ENCODE measurements around the gene ARHGAP18.
A peak's percentile ranks its signal among the peaks of the same experiment; 100 is the strongest.

ARHGAP18 gene

GRCh38 chr6:129730477-129731165 lies 20.6 kb upstream of the ARHGAP18 start:
- Histone ChIP-seq H3K9me3 (ENCODE audit: insufficient read depth, low read depth, low read length) (no peaks in the 10 kb centered on the region), H2AFZ (ENCODE audit: low read length) (peak overlapping the region; percentile 91), H3K79me2 (ENCODE audit: insufficient read depth, low read length) (no peaks in the 10 kb centered on the region), H3K27me3 (ENCODE audit: insufficient read depth, low read length, poor library complexity, severe bottlenecking) (no peaks in the 10 kb centered on the region), H4K20me1 (ENCODE audit: insufficient read depth, low read length, poor library complexity, severe bottlenecking) (no peaks in the 10 kb centered on the region), H3K9me2 (replicated peaks; ENCODE audit: low read depth, low read length) (no peaks in the 10 kb centered on the region), H3K4me3 (ENCODE audit: low read length, poor library complexity, severe bottlenecking) (no peak overlapping the region), H3K36me3 (ENCODE audit: insufficient read depth, low read length) (no peaks in the 10 kb centered on the region), H3K4me1 (ENCODE audit: insufficient read depth, low read length, poor library complexity, severe bottlenecking) (peaks cover 4% of the 10 kb centered on the region), H3K4me2 (ENCODE audit: low read depth, low read length, poor library complexity, severe bottlenecking) (no peak overlapping the region), H3F3A (ENCODE audit: low read depth) (no peaks in the 10 kb centered on the region), H3K9ac (ENCODE audit: low read depth, low read length, poor library complexity, severe bottlenecking) (no peak overlapping the region)
- TF ChIP-seq CTCF (conservative IDR thresholded peaks at IDR 0.05; ENCODE audit: low read length) (peak; percentile 87), EZH2phosphoT487 (IDR thresholded peaks at IDR 0.05; ENCODE audit: borderline replicate concordance) (no peak)

- no peaks in the 10 kb centered on the region for H3K9me3 ChIP-seq (ENCODE audit: insufficient read depth, low read depth, low read length)
- no peaks in the 10 kb centered on the region for H4K20me1 ChIP-seq (ENCODE audit: insufficient read depth, low read length, poor library complexity, severe bottlenecking)
- H3K4me1 ChIP-seq (ENCODE audit: insufficient read depth, low read length, poor library complexity, severe bottlenecking) = peaks cover 4% of the 10 kb centered on the region
- H3K79me2 ChIP-seq (ENCODE audit: insufficient read depth, low read length) = no peaks in the 10 kb centered on the region
- no peak overlapping the region for H3K4me2 ChIP-seq (ENCODE audit: low read depth, low read length, poor library complexity, severe bottlenecking)
- H3F3A ChIP-seq (ENCODE audit: low read depth) = no peaks in the 10 kb centered on the region
- no peak overlapping the region for H2AFZ ChIP-seq (ENCODE audit: low read length)
- no peaks in the 10 kb centered on the region for H3K27me3 ChIP-seq (ENCODE audit: insufficient read depth, low read length, poor library complexity, severe bottlenecking)
- H3K9me2 ChIP-seq (replicated peaks; ENCODE audit: low read depth, low read length) = no peaks in the 10 kb centered on the region
- no peak for TF ChIP-seq EZH2phosphoT487 (IDR thresholded peaks at IDR 0.05; ENCODE audit: borderline replicate concordance)
- no peak for TF ChIP-seq CTCF (conservative IDR thresholded peaks at IDR 0.05; ENCODE audit: low read length)
- no peak overlapping the region for H3K9ac ChIP-seq (ENCODE audit: low read depth, low read length, poor library complexity, severe bottlenecking)
- H3K4me3 ChIP-seq (ENCODE audit: low read length, poor library complexity, severe bottlenecking) = no peak overlapping the region
- H3K36me3 ChIP-seq (ENCODE audit: insufficient read depth, low read length) = no peaks in the 10 kb centered on the region
Observed at GRCh38 chr6:129726650-129727049, 16.7 kb upstream of the ARHGAP18 start.

- H3F3A ChIP-seq (ENCODE audit: low read depth) = no peaks in the 10 kb centered on the region
- H4K20me1 ChIP-seq (ENCODE audit: insufficient read depth, low read length, poor library complexity, severe bottlenecking) = no peaks in the 10 kb centered on the region
- no peak overlapping the region for H3K4me3 ChIP-seq (ENCODE audit: low read length, poor library complexity, severe bottlenecking)
- H3K9ac ChIP-seq (ENCODE audit: low read depth, low read length, poor library complexity, severe bottlenecking) = no peak overlapping the region
- H3K79me2 ChIP-seq (ENCODE audit: insufficient read depth, low read length) = no peaks in the 10 kb centered on the region
- H3K27me3 ChIP-seq (ENCODE audit: insufficient read depth, low read length, poor library complexity, severe bottlenecking) = no peaks in the 10 kb centered on the region
- H3K9me3 ChIP-seq (ENCODE audit: insufficient read depth, low read depth, low read length) = no peaks in the 10 kb centered on the region
- H3K9me2 ChIP-seq (replicated peaks; ENCODE audit: low read depth, low read length) = no peaks in the 10 kb centered on the region
- H2AFZ ChIP-seq (ENCODE audit: low read length) = no peak overlapping the region
- H3K4me1 ChIP-seq (ENCODE audit: insufficient read depth, low read length, poor library complexity, severe bottlenecking) = no peaks in the 10 kb centered on the region
- no peaks in the 10 kb centered on the region for H3K36me3 ChIP-seq (ENCODE audit: insufficient read depth, low read length)
- H3K4me2 ChIP-seq (ENCODE audit: low read depth, low read length, poor library complexity, severe bottlenecking) = no peak overlapping the region
- TF ChIP-seq EZH2phosphoT487 (IDR thresholded peaks at IDR 0.05; ENCODE audit: borderline replicate concordance) (no peak), CTCF (conservative IDR thresholded peaks at IDR 0.05; ENCODE audit: low read length) (no peak)
Observed at GRCh38 chr6:129725341-129725740, 15.4 kb upstream of the ARHGAP18 start.
